HepG2 (cell line): Measurements from ENCODE around the gene AMHR2. TPM values are rescaled to one million over a fixed set of nuclear protein-coding genes. Genes with fewer than 3 reads are reported as not detected.

Experiments
- ATAC-seq: fragments of 200-7000 bp; cut with Tn5 transposase; 3 replicates; pipeline ENCODE4 v1.9.1; 2020; ENCODE audit warnings: mild to moderate bottlenecking, moderate library complexity
- BruUV-seq: library from RNA; stranded (reverse); fragments of 400-500 nt; replicated peaks from 2 replicates; lab custom pipeline; 2021; lab: Mats Ljungman, UMichigan
- CTCF ChIA-PET: fragments of 300-600 bp; formaldehyde crosslinking; extraction: SDS; loops from one replicate; lab custom pipeline; 2021; ENCODE audit warnings: low total read pairs, inconsistent platforms, low intra/inter-chr PET ratio; lab: Yijun Ruan, JAX
- POLR2A ChIA-PET: fragments of 350-600 bp; sonication (Branson Sonifier 250); formaldehyde crosslinking; loops from one replicate; lab custom pipeline; 2020; ENCODE audit warnings: antibody characterized with exemption, inconsistent platforms; lab: Yijun Ruan, JAX
- DNase-seq: peaks from one replicate; pipeline ENCODE4 v3.0.0-alpha.2; 2015; ENCODE audit warnings: low spot score
- FAIRE-seq: peaks from 3 replicates; lab custom pipeline; 2011; peaks lifted over from hg19 to GRCh38; lab: Jason Lieb, UNC
- H2AFZ ChIP-seq: one replicate; pipeline ENCODE4 v1.6.1; 2011; ENCODE audit warnings: low read length, inconsistent platforms
- H3K27ac ChIP-seq: fragments of 300-600 bp; 3 replicates; pipeline ENCODE4 v1.8.0; 2011; ENCODE audit warnings: mixed run types, mild to moderate bottlenecking, mixed read lengths, low read length, inconsistent platforms; ENCODE audit not compliant: insufficient read depth; ENCODE audit errors: extremely low read length
- H3K27me3 ChIP-seq, 2 experiments: fragments of 200-600 bp in 1 of 2; 2 replicates in 1 of 2; 3 replicates in 1 of 2; pipeline versions ENCODE4 v1.6.0 to v1.8.0; 2011; ENCODE audit warnings: low read length in 2 of 2, mild to moderate bottlenecking in 2 of 2, moderate library complexity in 2 of 2, inconsistent platforms in 1 of 2; ENCODE audit not compliant: insufficient read depth in 2 of 2, control insufficient read depth in 1 of 2
- H3K36me3 ChIP-seq, 2 experiments: fragments of 200-600 bp in 1 of 2; replicated peaks in 1 of 2; 2 replicates in 1 of 2; 3 replicates in 1 of 2; pipeline versions ENCODE4 v1.5.1 to v1.8.0; 2011; ENCODE audit warnings: low read length in 2 of 2, inconsistent platforms in 1 of 2; ENCODE audit not compliant: insufficient read depth in 2 of 2, control insufficient read depth in 1 of 2
- H3K4me1 ChIP-seq: 2 replicates; pipeline ENCODE4 v1.5.1; 2012; ENCODE audit warnings: low read length, inconsistent platforms; ENCODE audit not compliant: insufficient read depth
- H3K4me2 ChIP-seq: 2 replicates; pipeline ENCODE4 v1.6.0; 2011; ENCODE audit warnings: low read depth, low read length, inconsistent platforms
- H3K4me3 ChIP-seq, 3 experiments: fragments of 200-600 bp in 1 of 3; sonication (generic), shearing (Covaris generic) in 1 of 3; replicated peaks in 1 of 3; 2 replicates each; pipeline ENCODE4 v1.5.1; 2011 to 2016; ENCODE audit warnings: low read length in 3 of 3, inconsistent platforms in 2 of 3, low read depth in 2 of 3, mild to moderate bottlenecking in 2 of 3, control low read depth in 1 of 3, mixed read lengths in 1 of 3; ENCODE audit not compliant: insufficient read depth in 1 of 3
- H3K79me2 ChIP-seq: one replicate; pipeline ENCODE4 v1.6.1; 2011; ENCODE audit warnings: low read length, inconsistent platforms; ENCODE audit not compliant: insufficient read depth
- H3K9ac ChIP-seq: 2 replicates; pipeline ENCODE4 v1.6.0; 2011; ENCODE audit warnings: mild to moderate bottlenecking, low read depth, low read length, inconsistent platforms; ENCODE audit not compliant: insufficient read depth
- H3K9me3 ChIP-seq: 2 replicates; pipeline ENCODE4 v1.5.1; 2012; ENCODE audit warnings: mild to moderate bottlenecking, low read length
- H4K20me1 ChIP-seq: 2 replicates; pipeline ENCODE4 v1.6.0; 2011; ENCODE audit warnings: inconsistent platforms, mild to moderate bottlenecking, low read length, moderate library complexity; ENCODE audit not compliant: insufficient read depth
- ONECUT2 ChIP-seq: sonication (generic); formaldehyde crosslinking; IDR thresholded peaks from 2 replicates; pipeline ENCODE4 v1.4.0; 2020; ENCODE audit warnings: missing genetic modification reagents
- PITX1 ChIP-seq: sonication (generic); formaldehyde crosslinking; IDR thresholded peaks from 2 replicates; pipeline ENCODE4 v1.5.1; 2020; ENCODE audit warnings: mild to moderate bottlenecking, missing genetic modification reagents
- ZNF12 ChIP-seq: sonication (generic); formaldehyde crosslinking; IDR thresholded peaks from 2 replicates; pipeline ENCODE4 v1.5.0; 2020; ENCODE audit warnings: missing genetic modification reagents
- ZNF34 ChIP-seq: sonication (generic); formaldehyde crosslinking; IDR thresholded peaks from 2 replicates; pipeline ENCODE4 v1.4.0; 2020; ENCODE audit warnings: mild to moderate bottlenecking, missing genetic modification reagents, borderline replicate concordance
- ZNF557 ChIP-seq: sonication (generic); formaldehyde crosslinking; IDR thresholded peaks from 2 replicates; pipeline ENCODE4 v1.4.0; 2020; ENCODE audit warnings: missing genetic modification reagents
- ZNF7 ChIP-seq: IDR thresholded peaks from 2 replicates; pipeline ENCODE4 v1.6.1; 2016; ENCODE audit warnings: missing biosample characterization, missing genetic modification reagents
- ZNF75D ChIP-seq: sonication (generic); formaldehyde crosslinking; IDR thresholded peaks from 2 replicates; pipeline ENCODE4 v1.8.1; 2023; ENCODE audit warnings: missing genetic modification reagents, mild to moderate bottlenecking, borderline replicate concordance
- ZNF761 ChIP-seq: sonication (generic); formaldehyde crosslinking; conservative IDR thresholded peaks from 2 replicates; pipeline ENCODE4 v1.4.0; 2020; ENCODE audit warnings: mild to moderate bottlenecking, missing genetic modification reagents
- ZNF788 ChIP-seq: sonication (generic); formaldehyde crosslinking; IDR thresholded peaks from 2 replicates; pipeline ENCODE4 v1.5.0; 2020; ENCODE audit warnings: mild to moderate bottlenecking, missing genetic modification reagents, borderline replicate concordance
- WGBS: methylation state at CpG from one replicate; pipeline ENCODE4 v1.1.6; 2017; ENCODE audit warnings: low lambda C conversion rate; 5-methylcytosine and 5-hydroxymethylcytosine counted together
- in situ Hi-C: cut with HindIII; loops from 2 replicates; pipeline ENCODE4 v1.10.0; 2017; ENCODE audit warnings: low pct_unique_long_range_greater_than_20kb; ENCODE audit not compliant: extremely low pct_ligation_motif_present
- intact Hi-C: fragments of 100-400 bp; cut with micrococcal nuclease; formaldehyde crosslinking; loops from one replicate; pipeline ENCODE4 v1.10.0; 2022; ENCODE audit not compliant: unreplicated experiment
- polyA plus RNA-seq, 8 experiments: library from polyadenylated mRNA; depleted of rRNA in 3 of 8; stranded (reverse) in 7 of 8; unstranded in 1 of 8; fragments of >200 nt; fragmentation: Illumina TruSeq in 4 of 8; extraction: Trizol in 4 of 8; gene quantifications; 2 replicates each; pipeline versions ENCODE4 v1.2.1 to v1.2.3, GENCODE V29; 2011 to 2016; ENCODE audit warnings: low read depth in 4 of 8, missing spikeins in 1 of 8, mixed read lengths in 1 of 8; ENCODE audit not compliant: insufficient read depth in 1 of 8
- total RNA-seq, 5 experiments: library from RNA; depleted of rRNA; stranded (reverse); fragments of >200 nt; fragmentation: Illumina TruSeq; extraction: Trizol; gene quantifications; 2 replicates each; pipeline ENCODE4 v1.2.3, GENCODE V29; 2016; ENCODE audit warnings: low read depth in 1 of 5
- TF ChIP-seq, protein P1 (sequence below): IDR thresholded peaks from 2 replicates; pipeline ENCODE4 v1.6.1; 2016; ENCODE audit warnings: low read depth, missing genetic modification reagents, missing compliant biosample characterization
- TF ChIP-seq, protein P2 (sequence below): sonication (generic); formaldehyde crosslinking; IDR thresholded peaks from 2 replicates; pipeline ENCODE4 v1.4.0; 2020; ENCODE audit warnings: missing genetic modification reagents, borderline replicate concordance

The AMHR2 gene
- total and polyA plus RNA-seq, 2 of the 13 experiments (the other 11 are each of a cell fraction or from before 2014, with no cell fraction given): 0.24 to 0.58 TPM

DNA sequence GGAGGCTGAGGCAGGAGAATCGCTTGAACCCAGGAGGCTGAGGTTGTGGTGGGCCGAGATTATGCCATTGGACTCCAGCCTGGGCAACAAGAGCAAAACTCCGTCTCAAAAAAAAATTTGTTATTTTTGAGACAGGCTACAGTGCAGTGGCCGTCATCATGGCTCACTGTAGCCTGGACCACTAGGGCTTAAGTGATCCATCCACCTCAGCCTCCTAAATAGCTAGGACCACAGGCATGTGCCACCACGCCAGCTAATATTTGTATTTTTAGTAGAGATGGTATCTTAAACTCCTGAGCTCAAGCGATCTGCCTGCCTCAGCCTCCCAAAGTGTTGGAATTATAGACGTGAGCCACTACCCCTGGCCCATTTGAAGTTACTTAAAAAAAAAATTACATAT lies 27.3 kb downstream of the AMHR2 start:
- ATAC-seq (no peak), FAIRE-seq (no peak)
- intact Hi-C loops: no loop called here
- no peak overlapping the region for H3K9ac ChIP-seq
- peaks cover 12 to 23% of the 10 kb centered on the region in 2 experiments for H3K36me3 ChIP-seq
- H3K27ac ChIP-seq: no peak overlapping the region
- no TSS peak for BruUV-seq
- 98% methylated on average over 7 of the region's 7 CpGs for WGBS
- CTCF ChIA-PET: interaction anchor here (1.2 kb wide), 1 partner anchor 98 kb away, joined by 4 read pairs; no protein-coding TSS in a partner anchor
- peaks cover 35% of the 10 kb centered on the region for H3K79me2 ChIP-seq
- TF ChIP-seq ONECUT2 (CRISPR knock-in tag): no peak
- TF ChIP-seq PITX1: no peak
- no peak for TF ChIP-seq ZNF7 (CRISPR knock-in tag)
- TF ChIP-seq ZNF34 (CRISPR knock-in tag): no peak
- no peak for TF ChIP-seq ZNF557 (CRISPR knock-in tag)
- TF ChIP-seq, protein P1, sequence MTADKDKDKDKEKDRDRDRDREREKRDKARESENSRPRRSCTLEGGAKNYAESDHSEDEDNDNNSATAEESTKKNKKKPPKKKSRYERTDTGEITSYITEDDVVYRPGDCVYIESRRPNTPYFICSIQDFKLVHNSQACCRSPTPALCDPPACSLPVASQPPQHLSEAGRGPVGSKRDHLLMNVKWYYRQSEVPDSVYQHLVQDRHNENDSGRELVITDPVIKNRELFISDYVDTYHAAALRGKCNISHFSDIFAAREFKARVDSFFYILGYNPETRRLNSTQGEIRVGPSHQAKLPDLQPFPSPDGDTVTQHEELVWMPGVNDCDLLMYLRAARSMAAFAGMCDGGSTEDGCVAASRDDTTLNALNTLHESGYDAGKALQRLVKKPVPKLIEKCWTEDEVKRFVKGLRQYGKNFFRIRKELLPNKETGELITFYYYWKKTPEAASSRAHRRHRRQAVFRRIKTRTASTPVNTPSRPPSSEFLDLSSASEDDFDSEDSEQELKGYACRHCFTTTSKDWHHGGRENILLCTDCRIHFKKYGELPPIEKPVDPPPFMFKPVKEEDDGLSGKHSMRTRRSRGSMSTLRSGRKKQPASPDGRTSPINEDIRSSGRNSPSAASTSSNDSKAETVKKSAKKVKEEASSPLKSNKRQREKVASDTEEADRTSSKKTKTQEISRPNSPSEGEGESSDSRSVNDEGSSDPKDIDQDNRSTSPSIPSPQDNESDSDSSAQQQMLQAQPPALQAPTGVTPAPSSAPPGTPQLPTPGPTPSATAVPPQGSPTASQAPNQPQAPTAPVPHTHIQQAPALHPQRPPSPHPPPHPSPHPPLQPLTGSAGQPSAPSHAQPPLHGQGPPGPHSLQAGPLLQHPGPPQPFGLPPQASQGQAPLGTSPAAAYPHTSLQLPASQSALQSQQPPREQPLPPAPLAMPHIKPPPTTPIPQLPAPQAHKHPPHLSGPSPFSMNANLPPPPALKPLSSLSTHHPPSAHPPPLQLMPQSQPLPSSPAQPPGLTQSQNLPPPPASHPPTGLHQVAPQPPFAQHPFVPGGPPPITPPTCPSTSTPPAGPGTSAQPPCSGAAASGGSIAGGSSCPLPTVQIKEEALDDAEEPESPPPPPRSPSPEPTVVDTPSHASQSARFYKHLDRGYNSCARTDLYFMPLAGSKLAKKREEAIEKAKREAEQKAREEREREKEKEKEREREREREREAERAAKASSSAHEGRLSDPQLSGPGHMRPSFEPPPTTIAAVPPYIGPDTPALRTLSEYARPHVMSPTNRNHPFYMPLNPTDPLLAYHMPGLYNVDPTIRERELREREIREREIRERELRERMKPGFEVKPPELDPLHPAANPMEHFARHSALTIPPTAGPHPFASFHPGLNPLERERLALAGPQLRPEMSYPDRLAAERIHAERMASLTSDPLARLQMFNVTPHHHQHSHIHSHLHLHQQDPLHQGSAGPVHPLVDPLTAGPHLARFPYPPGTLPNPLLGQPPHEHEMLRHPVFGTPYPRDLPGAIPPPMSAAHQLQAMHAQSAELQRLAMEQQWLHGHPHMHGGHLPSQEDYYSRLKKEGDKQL: no peak
- no peak for TF ChIP-seq ZNF761 (CRISPR knock-in tag)
- TF ChIP-seq ZNF75D (CRISPR knock-in tag): no peak
- no peak for TF ChIP-seq ZNF12
- TF ChIP-seq, protein P2, sequence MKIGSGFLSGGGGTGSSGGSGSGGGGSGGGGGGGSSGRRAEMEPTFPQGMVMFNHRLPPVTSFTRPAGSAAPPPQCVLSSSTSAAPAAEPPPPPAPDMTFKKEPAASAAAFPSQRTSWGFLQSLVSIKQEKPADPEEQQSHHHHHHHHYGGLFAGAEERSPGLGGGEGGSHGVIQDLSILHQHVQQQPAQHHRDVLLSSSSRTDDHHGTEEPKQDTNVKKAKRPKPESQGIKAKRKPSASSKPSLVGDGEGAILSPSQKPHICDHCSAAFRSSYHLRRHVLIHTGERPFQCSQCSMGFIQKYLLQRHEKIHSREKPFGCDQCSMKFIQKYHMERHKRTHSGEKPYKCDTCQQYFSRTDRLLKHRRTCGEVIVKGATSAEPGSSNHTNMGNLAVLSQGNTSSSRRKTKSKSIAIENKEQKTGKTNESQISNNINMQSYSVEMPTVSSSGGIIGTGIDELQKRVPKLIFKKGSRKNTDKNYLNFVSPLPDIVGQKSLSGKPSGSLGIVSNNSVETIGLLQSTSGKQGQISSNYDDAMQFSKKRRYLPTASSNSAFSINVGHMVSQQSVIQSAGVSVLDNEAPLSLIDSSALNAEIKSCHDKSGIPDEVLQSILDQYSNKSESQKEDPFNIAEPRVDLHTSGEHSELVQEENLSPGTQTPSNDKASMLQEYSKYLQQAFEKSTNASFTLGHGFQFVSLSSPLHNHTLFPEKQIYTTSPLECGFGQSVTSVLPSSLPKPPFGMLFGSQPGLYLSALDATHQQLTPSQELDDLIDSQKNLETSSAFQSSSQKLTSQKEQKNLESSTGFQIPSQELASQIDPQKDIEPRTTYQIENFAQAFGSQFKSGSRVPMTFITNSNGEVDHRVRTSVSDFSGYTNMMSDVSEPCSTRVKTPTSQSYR (CRISPR knock-in tag): no peak
- TF ChIP-seq ZNF788 (CRISPR knock-in tag): no peak
- TF ChIP-seq, all 625 proteins: peak for 0
- POLR2A ChIA-PET: interaction anchor here (0.6 to 2.3 kb wide), 3 partner anchors 10 to 50 kb away, joined by 3 to 16 read pairs (median 9); partner anchors contain the start of genes PRR13 and TARBP2
- Histone ChIP-seq H3K27me3 (no peaks in the 10 kb centered on the region), H3K4me3 (no peak overlapping the region), H2AFZ (no peak overlapping the region), H3K9me3 (no peaks in the 10 kb centered on the region), H3K4me2 (no peak overlapping the region), H4K20me1 (peaks cover 33% of the 10 kb centered on the region), H3K4me1 (peaks cover 29% of the 10 kb centered on the region)
- in situ Hi-C loops: no loop called here
- no peak for DNase-seq
